Colonic mucosa (tissue), 4 donors: ENCODE measurements around the gene FCER1G. TPM values are rescaled to one million over a fixed set of nuclear protein-coding genes. Genes with fewer than 3 reads are reported as not detected.
"Not testable (repeated sequence)": the region's sequence is repeated elsewhere in the genome, so short reads cannot be mapped to it uniquely, and the experiment has no call there.

Experiments used
- DNase-seq: peaks from one replicate; pipeline ENCODE4 v3.0.0-alpha.2; 2020
- H3K27ac ChIP-seq: fragments of 200-600 bp; one replicate; pipeline ENCODE4 v1.8.0; 2021
- H3K27me3 ChIP-seq: fragments of 200-600 bp; one replicate; pipeline ENCODE4 v1.8.0; 2021
- H3K36me3 ChIP-seq: fragments of 200-600 bp; one replicate; pipeline ENCODE4 v1.8.0; 2021
- H3K4me1 ChIP-seq: fragments of 200-600 bp; one replicate; pipeline ENCODE4 v1.8.0; 2021; ENCODE audit warnings: mild to moderate bottlenecking
- H3K4me3 ChIP-seq: fragments of 200-600 bp; one replicate; pipeline ENCODE4 v1.8.0; 2021
- H3K9ac ChIP-seq, 2 donors: one replicate each; pipeline ENCODE4 v1.7.0; 2013; ENCODE audit warnings: control low read depth in 2 of 2, low read depth in 2 of 2, low read length in 2 of 2
- H3K9me3 ChIP-seq: fragments of 200-600 bp; one replicate; pipeline ENCODE4 v1.8.0; 2021
- intact Hi-C: fragments of 100-400 bp; cut with DNase I; formaldehyde crosslinking; loops from one replicate; pipeline ENCODE4 v1.14.1; 2022
- total RNA-seq, 2 donors: library from RNA; stranded (reverse); fragmentation: NEBNext Ultra II Directional in 1 of 2; extraction: Animal tissue kit (Norgen Biotek cat#: 25700) in 1 of 2; gene quantifications; one replicate each; pipeline ENCODE4 v1.2.1, GENCODE V29; 2021
- TF ChIP-seq, protein P1 (sequence below): fragments of 200-600 bp; IDR thresholded peaks from one replicate; pipeline ENCODE4 v1.8.0; 2022; ENCODE audit warnings: antibody characterized with exemption, mild to moderate bottlenecking
- donor health status: healthy.
- donor health status: DM: no; HTN: no; CAD: no.
- donor health status: DM: no; HTN: no; CAD: no.

The FCER1G gene
- total RNA-seq, 2 donors from 2014 or later, result 6.6 to 16.0 TPM

DNA sequence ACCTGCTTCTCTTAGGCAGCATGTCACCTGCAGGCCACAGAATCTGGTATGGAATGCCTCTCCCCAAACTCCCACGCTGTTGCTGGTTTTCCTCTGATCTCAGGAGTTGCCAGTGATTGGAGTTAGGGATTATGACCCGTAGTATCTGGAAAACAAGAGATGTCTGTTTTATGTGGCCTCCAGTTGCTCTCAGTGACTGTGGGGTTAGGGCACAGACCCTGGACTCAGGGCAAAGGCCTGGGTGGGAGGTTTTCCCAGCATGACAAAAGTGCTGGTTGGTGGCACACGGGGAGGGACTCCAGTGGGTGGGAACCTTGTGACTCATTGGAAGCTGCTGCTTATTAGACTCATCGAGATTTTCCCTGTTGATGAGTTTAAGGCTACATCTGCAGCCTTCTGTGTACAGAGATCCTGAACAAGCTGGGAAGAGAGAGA lies 23.0 kb downstream of the FCER1G start, which contains the start of gene NR1I3:
Gene NR1I3 (minus strand): TSS at position 165 of the 435 bp plus-strand sequence. CDS start 1,638 bp downstream, outside the sequence.
- H3K27me3 ChIP-seq, result no peaks in the 10 kb centered on the region
- H3K36me3 ChIP-seq, result no peaks in the 10 kb centered on the region
- H3K9ac ChIP-seq, result no peak within 1 kb of the TSS
- H3K4me3 ChIP-seq, result no peak within 1 kb of the TSS
- TF ChIP-seq, protein P1, sequence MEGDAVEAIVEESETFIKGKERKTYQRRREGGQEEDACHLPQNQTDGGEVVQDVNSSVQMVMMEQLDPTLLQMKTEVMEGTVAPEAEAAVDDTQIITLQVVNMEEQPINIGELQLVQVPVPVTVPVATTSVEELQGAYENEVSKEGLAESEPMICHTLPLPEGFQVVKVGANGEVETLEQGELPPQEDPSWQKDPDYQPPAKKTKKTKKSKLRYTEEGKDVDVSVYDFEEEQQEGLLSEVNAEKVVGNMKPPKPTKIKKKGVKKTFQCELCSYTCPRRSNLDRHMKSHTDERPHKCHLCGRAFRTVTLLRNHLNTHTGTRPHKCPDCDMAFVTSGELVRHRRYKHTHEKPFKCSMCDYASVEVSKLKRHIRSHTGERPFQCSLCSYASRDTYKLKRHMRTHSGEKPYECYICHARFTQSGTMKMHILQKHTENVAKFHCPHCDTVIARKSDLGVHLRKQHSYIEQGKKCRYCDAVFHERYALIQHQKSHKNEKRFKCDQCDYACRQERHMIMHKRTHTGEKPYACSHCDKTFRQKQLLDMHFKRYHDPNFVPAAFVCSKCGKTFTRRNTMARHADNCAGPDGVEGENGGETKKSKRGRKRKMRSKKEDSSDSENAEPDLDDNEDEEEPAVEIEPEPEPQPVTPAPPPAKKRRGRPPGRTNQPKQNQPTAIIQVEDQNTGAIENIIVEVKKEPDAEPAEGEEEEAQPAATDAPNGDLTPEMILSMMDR, result no peak
- DNase-seq, result no peak
- H3K4me1 ChIP-seq, result no peaks in the 10 kb centered on the region
- intact Hi-C loops, result no loop called here
- H3K27ac ChIP-seq, result no peak within 1 kb of the TSS
- no peaks in the 10 kb centered on the region for H3K9me3 ChIP-seq

DNA sequence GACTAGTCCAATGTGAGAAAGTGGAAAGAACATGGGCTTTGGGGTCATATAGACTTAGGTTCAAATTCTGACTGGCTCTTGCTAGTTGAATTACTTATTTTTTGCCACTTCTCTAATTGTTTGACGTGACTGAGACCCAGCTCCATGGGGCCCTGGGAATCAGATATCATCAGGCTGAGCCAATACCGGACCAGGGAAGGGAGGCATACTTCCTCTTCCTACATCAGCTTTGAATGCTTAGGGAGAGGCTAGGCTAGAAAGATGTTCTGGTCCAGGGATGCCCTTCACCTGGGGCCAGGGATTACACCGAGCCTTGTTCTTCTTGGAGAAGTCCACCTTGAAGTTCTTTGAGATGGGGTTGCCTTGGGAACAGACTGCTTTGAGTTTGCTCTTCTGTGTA lies 26.6 kb downstream of the FCER1G start:
- Histone ChIP-seq H3K4me3 (no peak overlapping the region), H3K9ac (no peak overlapping the region), H3K27me3 (no peaks in the 10 kb centered on the region), H3K36me3 (no peaks in the 10 kb centered on the region), H3K9me3 (no peaks in the 10 kb centered on the region), H3K27ac (no peak overlapping the region), H3K4me1 (no peaks in the 10 kb centered on the region)
- TF ChIP-seq, protein P1, result no peak
- intact Hi-C loops, result no loop called here
- DNase-seq, result no peak

DNA sequence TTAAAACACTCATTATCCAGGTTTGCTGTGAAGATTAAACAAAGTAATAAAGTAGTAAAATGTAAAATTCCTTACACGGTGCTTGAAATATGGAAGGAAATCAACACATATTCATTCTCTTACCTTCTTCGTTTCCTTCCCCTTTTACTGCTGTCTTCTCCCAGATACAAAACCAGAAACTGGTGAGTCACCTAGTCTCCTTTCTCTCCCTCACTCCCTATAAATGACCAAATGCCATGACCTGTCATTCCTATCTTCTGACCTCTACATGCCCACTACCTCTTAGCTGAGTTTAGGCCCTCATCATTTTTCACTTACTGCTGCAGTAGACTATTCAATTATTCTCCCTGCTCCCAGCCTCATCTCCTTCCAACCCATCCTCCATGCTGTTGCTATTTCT lies 27.2 kb downstream of the FCER1G start:
- H3K27me3 ChIP-seq, result no peaks in the 10 kb centered on the region
- TF ChIP-seq, protein P1, result no peak
- H3K36me3 ChIP-seq, result no peaks in the 10 kb centered on the region
- no peak for DNase-seq
- no peak overlapping the region for H3K4me3 ChIP-seq
- intact Hi-C loops, result no loop called here
- H3K9ac ChIP-seq, result no peak overlapping the region
- no peak overlapping the region for H3K27ac ChIP-seq
- no peaks in the 10 kb centered on the region for H3K9me3 ChIP-seq
- no peaks in the 10 kb centered on the region for H3K4me1 ChIP-seq

DNA sequence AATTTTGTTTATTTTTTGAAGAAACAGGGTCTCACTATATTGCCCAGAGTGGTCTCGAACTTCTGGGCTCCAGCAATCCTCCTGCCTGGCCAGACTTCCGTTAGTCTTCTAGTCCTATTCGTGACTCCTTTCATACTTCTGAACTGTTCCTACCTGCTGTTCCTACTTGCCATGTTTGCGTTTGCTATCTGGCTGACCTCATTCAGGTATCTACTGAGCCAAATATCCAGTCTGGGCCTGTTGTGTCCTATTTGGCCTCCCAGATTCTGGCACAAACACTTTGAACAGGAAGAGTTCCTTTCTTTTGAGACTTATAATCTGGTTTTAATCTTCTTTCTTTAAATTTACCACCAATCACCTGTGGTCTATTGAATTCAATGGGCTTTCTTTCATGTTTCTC lies 29.8 kb downstream of the FCER1G start:
- TF ChIP-seq, protein P1, result no peak
- Histone ChIP-seq H3K27ac (no peak overlapping the region), H3K9me3 (no peaks in the 10 kb centered on the region), H3K4me1 (no peaks in the 10 kb centered on the region), H3K4me3 (no peak overlapping the region), H3K27me3 (no peaks in the 10 kb centered on the region), H3K36me3 (no peaks in the 10 kb centered on the region), H3K9ac (no peak overlapping the region)
- no peak for DNase-seq
- intact Hi-C loops, result no loop called here

DNA sequence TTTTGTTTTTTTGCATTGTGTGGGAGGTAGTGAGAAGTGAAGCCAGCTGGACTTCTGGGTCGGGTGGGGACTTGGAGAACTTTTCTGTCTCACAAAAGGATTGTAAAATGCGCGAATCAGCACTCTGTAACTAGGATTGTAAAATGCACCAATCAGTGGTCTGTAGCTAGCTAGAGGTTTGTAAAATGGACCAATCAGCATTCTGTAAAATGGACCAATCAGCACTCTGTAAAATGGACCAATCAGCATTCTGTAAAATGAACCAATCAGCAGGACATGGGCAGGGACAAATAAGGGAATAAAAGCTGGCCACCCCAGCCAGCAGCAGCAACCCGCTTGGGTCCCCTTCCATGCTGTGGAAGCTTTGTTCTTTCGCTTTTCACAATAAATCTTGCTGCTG lies 35.0 kb downstream of the FCER1G start:
- H3K27me3 ChIP-seq, H3K4me1 ChIP-seq, H3K4me3 ChIP-seq, H3K36me3 ChIP-seq, H3K9me3 ChIP-seq, DNase-seq, intact Hi-C loops, H3K27ac ChIP-seq, H3K9ac ChIP-seq: not testable (repeated sequence)

DNA sequence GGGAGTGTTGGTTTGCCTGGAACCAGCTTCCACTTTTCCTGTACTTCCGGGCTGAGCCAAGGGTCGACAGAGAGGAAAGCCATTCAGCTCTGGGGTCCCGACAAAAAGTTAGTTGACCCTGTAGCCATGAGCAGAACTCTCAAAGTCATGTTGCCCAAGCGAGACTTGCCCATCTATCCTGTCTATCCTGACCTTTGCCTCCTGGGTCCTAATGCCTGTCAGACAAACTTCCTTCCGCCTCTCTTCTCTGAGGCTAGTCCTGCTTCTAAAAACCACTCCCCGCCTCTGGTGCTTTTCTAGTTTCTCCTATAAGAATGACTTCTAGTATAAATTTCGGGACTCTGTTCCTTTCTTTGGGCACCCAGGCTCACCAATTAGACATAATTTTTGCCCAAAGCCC lies 35.7 kb downstream of the FCER1G start:
- Histone ChIP-seq H3K4me3 (no peak overlapping the region), H3K36me3 (no peaks in the 10 kb centered on the region), H3K9ac (no peak overlapping the region), H3K27ac (no peak overlapping the region), H3K27me3 (no peaks in the 10 kb centered on the region), H3K4me1 (no peaks in the 10 kb centered on the region), H3K9me3 (no peaks in the 10 kb centered on the region)
- TF ChIP-seq, protein P1, result no peak
- no peak for DNase-seq
- intact Hi-C loops, result no loop called here
